Activated CD8-positive, alpha-beta memory T cell treated with anti-CD3 and anti-CD28 coated beads, Interleukin-2, amount 10 ng/mL, durations not matched to agents 7 days and 5 days (primary cell): ENCODE results near the gene PRKG2. TPM values are rescaled to one million over a fixed set of nuclear protein-coding genes. Genes with fewer than 3 reads are reported as not detected.

ENCODE experiments used
- ATAC-seq: fragments of 150-1000 bp; cut with Tn5 transposase; one replicate; pipeline ENCODE4 v1.10.0; 2021; ENCODE audit warnings: moderate library complexity
- CTCF ChIA-PET: fragments of 350-600 bp; sonication (Branson Sonifier 250); formaldehyde crosslinking; loops from one replicate; lab custom pipeline; 2021; ENCODE audit warnings: antibody characterized with exemption; lab: Charles Lee
- DNase-seq: peaks from one replicate; pipeline ENCODE4 v3.0.0-alpha.2; 2020
- H3K27ac Mint-ChIP-seq: one replicate; pipeline ENCODE4 v1.8.0; 2021; ENCODE audit warnings: mild to moderate bottlenecking, mixed read lengths
- H3K27me3 Mint-ChIP-seq: one replicate; pipeline ENCODE4 v1.8.0; 2021; ENCODE audit warnings: mixed read lengths
- H3K36me3 Mint-ChIP-seq: one replicate; pipeline ENCODE4 v1.8.0; 2021; ENCODE audit warnings: mild to moderate bottlenecking, mixed read lengths
- H3K4me1 Mint-ChIP-seq: one replicate; pipeline ENCODE4 v1.8.0; 2021; ENCODE audit warnings: mixed read lengths
- H3K4me3 Mint-ChIP-seq: one replicate; pipeline ENCODE4 v1.8.0; 2021; ENCODE audit warnings: mild to moderate bottlenecking, moderate library complexity, mixed read lengths
- H3K9me3 Mint-ChIP-seq: one replicate; pipeline ENCODE4 v1.8.0; 2022; ENCODE audit warnings: low read depth, mixed read lengths
- total RNA-seq, 2 experiments: library from RNA; stranded (reverse); gene quantifications; one replicate each; pipeline ENCODE4 v1.2.3, GENCODE V29; 2021

Gene PRKG2
- total RNA-seq, 2 experiments from 2014 or later, result 0.58 to 0.63 TPM

DNA sequence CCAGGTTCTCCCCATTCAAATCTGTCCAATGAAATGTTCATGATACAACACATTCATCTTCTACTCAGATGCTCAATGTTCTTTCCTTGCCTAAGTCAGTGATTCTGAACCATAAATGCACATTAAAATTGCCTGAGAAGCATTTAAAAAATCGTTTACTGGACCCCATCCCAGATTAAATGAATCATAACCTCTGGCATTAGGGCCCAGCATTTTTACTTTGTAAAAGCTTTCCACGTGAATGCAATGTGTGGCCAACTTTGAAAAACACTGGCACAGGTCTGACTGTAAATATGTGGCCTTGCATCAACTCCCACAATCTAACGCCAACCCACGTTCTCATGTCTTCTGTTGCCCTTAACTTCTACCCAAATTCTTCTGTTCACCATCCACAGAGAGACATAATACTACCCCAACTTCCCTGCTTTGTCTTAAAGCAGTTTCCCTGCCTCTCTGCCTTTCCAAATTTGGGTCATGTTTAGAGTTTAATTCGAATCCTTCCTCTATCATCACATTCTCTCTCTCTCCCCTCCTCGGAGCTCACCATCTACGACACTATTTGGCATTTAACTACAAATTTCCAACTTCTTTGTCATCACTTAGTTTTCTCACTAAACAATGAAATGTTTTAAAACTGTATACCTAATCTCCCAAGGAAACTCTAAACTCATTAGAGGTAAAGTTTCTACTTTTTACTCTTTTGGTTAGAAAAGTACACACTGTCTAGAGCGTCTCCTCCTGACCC lies 78.7 kb downstream of the PRKG2 start:
- Mint-ChIP-seq H3K4me3 (no peak overlapping the region), H3K36me3 (no peaks in the 10 kb centered on the region), H3K27ac (no peak overlapping the region), H3K9me3 (no peaks in the 10 kb centered on the region), H3K4me1 (peaks cover 2% of the 10 kb centered on the region), H3K27me3 (no peaks in the 10 kb centered on the region)
- CTCF ChIA-PET, result no interaction called here
- DNase-seq (no peak), ATAC-seq (no peak)

GRCh38 chr4:81135501-81135900 lies 79.5 kb downstream of the PRKG2 start:
- Mint-ChIP-seq H3K27me3 (no peaks in the 10 kb centered on the region), H3K4me3 (no peak overlapping the region), H3K9me3 (no peaks in the 10 kb centered on the region), H3K4me1 (peaks cover 2% of the 10 kb centered on the region), H3K36me3 (no peaks in the 10 kb centered on the region), H3K27ac (no peak overlapping the region)
- CTCF ChIA-PET, result no interaction called here
- no peak for ATAC-seq
- DNase-seq, result no peak

GRCh38 chr4:81131563-81131962 lies 83.5 kb downstream of the PRKG2 start:
- Mint-ChIP-seq H3K27ac (no peak overlapping the region), H3K4me3 (no peak overlapping the region), H3K27me3 (peaks cover 2% of the 10 kb centered on the region), H3K4me1 (peaks cover 2% of the 10 kb centered on the region), H3K36me3 (no peaks in the 10 kb centered on the region), H3K9me3 (no peaks in the 10 kb centered on the region)
- DNase-seq (no peak), ATAC-seq (no peak)
- CTCF ChIA-PET, result no interaction called here

GRCh38 chr4:81131066-81131465 lies 84.0 kb downstream of the PRKG2 start:
- no peaks in the 10 kb centered on the region for H3K36me3 Mint-ChIP-seq
- H3K9me3 Mint-ChIP-seq, result no peaks in the 10 kb centered on the region
- no peak for ATAC-seq
- H3K4me1 Mint-ChIP-seq, result peaks cover 2% of the 10 kb centered on the region
- peaks cover 2% of the 10 kb centered on the region for H3K27me3 Mint-ChIP-seq
- CTCF ChIA-PET, result no interaction called here
- no peak overlapping the region for H3K27ac Mint-ChIP-seq
- no peak overlapping the region for H3K4me3 Mint-ChIP-seq
- no peak for DNase-seq

DNA sequence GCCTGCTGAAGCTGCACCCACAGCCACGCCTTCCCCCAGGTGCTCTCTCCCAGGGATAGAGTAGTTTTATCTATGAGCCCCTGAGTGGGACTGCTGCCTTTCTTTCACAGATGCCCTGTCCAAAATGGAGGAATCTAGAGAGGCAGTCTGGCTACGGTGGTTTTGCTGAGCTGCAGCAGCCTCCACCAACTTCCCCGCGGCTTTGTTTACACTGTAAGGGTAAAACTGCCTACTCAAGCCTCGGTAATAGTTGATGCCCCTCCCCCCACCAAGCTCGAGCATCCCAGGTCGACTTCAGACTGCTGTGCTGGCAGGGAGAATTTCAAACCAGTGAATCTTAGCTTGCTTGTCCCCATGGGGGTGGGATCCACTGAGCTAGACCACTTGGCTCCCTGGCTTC lies 84.5 kb downstream of the PRKG2 start:
- DNase-seq, result no peak
- CTCF ChIA-PET, result no interaction called here
- peaks cover 2% of the 10 kb centered on the region for H3K27me3 Mint-ChIP-seq
- H3K36me3 Mint-ChIP-seq, result no peaks in the 10 kb centered on the region
- no peak overlapping the region for H3K4me3 Mint-ChIP-seq
- no peak overlapping the region for H3K27ac Mint-ChIP-seq
- no peaks in the 10 kb centered on the region for H3K9me3 Mint-ChIP-seq
- H3K4me1 Mint-ChIP-seq, result peaks cover under 1% of the 10 kb centered on the region
- ATAC-seq, result no peak

DNA sequence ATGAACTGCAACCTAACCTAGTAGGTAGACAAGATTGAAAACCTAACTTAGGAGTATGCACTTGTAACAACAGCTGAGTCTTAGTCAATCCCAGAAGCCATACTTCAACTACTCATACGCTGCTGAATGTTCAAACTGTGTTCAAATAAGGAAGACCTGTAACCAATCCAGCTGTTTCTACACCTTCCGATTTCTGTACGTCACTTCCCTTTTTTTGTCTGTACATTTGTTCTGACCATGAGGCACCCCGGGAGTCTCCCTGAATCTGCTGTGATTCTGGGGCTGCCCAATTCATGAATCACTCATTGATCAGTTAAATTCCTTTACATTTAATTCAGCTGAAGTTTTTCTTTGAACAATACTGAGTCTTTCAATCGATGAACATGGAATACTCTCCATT lies 95.0 kb downstream of the PRKG2 start:
- H3K4me1 Mint-ChIP-seq, result no peaks in the 10 kb centered on the region
- H3K36me3 Mint-ChIP-seq, result no peaks in the 10 kb centered on the region
- CTCF ChIA-PET, result no interaction called here
- H3K27me3 Mint-ChIP-seq, result no peaks in the 10 kb centered on the region
- H3K9me3 Mint-ChIP-seq, result no peaks in the 10 kb centered on the region
- ATAC-seq (no peak), DNase-seq (no peak)
- H3K27ac Mint-ChIP-seq, result no peak overlapping the region
- H3K4me3 Mint-ChIP-seq, result no peak overlapping the region

- CTCF ChIA-PET, result no interaction called here
- no peaks in the 10 kb centered on the region for H3K9me3 Mint-ChIP-seq
- H3K4me3 Mint-ChIP-seq, result no peak overlapping the region
- no peaks in the 10 kb centered on the region for H3K36me3 Mint-ChIP-seq
- DNase-seq, result no peak
- no peak for ATAC-seq
- no peak overlapping the region for H3K27ac Mint-ChIP-seq
- peaks cover 9% of the 10 kb centered on the region for H3K4me1 Mint-ChIP-seq
- H3K27me3 Mint-ChIP-seq, result no peaks in the 10 kb centered on the region
Measured at GRCh38 chr4:81118086-81118485, 96.9 kb downstream of the PRKG2 start.

DNA sequence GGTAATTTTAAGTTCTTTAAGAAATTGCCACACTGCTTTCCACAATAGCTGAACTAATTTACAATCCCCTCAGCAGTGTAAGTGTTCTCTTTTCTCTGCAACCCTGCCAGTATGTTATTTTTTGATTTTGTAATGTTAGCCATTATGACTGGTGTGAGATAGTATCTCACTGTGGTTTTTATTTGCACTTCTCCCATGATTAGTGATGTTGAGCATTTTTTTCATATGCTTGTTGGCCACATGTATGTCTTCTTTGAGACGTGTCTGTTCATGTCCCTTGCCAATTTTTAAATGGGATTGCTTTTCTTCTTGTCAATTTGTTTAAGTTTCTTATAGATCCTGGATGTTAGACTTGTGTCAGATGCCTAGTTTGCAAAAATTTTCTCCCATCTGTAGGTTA lies 98.5 kb downstream of the PRKG2 start:
- H3K27ac Mint-ChIP-seq, result no peak overlapping the region

DNA sequence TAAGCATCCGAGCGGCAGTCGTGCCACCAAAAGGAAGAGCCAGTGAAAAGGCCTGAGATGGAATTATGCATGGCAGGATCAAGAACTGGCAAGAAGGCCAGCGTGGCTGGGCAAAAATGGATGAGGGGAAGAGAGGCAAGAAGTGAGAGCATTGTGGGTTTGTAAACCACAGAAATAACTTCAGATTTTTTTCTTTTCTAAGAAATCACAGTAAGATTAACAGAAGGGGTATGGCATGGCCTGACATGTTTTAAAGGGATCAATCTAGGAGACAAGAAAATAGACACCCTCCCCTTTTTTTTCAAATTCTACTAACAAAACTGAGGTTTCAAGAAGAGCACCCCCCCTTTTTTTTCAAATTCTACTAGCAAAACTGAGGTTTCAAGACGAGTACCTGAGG lies 102.0 kb downstream of the PRKG2 start:
- no peak for DNase-seq
- peaks cover 14% of the 10 kb centered on the region for H3K4me1 Mint-ChIP-seq
- H3K27ac Mint-ChIP-seq, result no peak overlapping the region
- H3K4me3 Mint-ChIP-seq, result no peak overlapping the region
- no peak for ATAC-seq
- H3K27me3 Mint-ChIP-seq, result no peaks in the 10 kb centered on the region
- H3K36me3 Mint-ChIP-seq, result no peaks in the 10 kb centered on the region
- H3K9me3 Mint-ChIP-seq, result no peaks in the 10 kb centered on the region
- CTCF ChIA-PET, result interaction anchor here (1.2 kb wide), 1 partner anchor 43 kb away, joined by 3 read pairs; no protein-coding TSS in a partner anchor

More for the DNA sequence above, 98.5 kb downstream of the PRKG2 start:
- H3K4me3 Mint-ChIP-seq, result no peak overlapping the region
- no peaks in the 10 kb centered on the region for H3K27me3 Mint-ChIP-seq
- no peaks in the 10 kb centered on the region for H3K36me3 Mint-ChIP-seq
- CTCF ChIA-PET, result no interaction called here
- ATAC-seq, result no peak
- H3K9me3 Mint-ChIP-seq, result no peaks in the 10 kb centered on the region
- H3K4me1 Mint-ChIP-seq, result peaks cover 14% of the 10 kb centered on the region
- DNase-seq, result no peak

GRCh38 chr4:81109356-81109755 lies 105.7 kb downstream of the PRKG2 start:
- Mint-ChIP-seq H3K27me3 (no peaks in the 10 kb centered on the region), H3K36me3 (no peaks in the 10 kb centered on the region), H3K4me1 (peaks cover 14% of the 10 kb centered on the region), H3K27ac (no peak overlapping the region), H3K4me3 (no peak overlapping the region), H3K9me3 (no peaks in the 10 kb centered on the region)
- CTCF ChIA-PET, result no interaction called here
- ATAC-seq (no peak), DNase-seq (no peak)

DNA sequence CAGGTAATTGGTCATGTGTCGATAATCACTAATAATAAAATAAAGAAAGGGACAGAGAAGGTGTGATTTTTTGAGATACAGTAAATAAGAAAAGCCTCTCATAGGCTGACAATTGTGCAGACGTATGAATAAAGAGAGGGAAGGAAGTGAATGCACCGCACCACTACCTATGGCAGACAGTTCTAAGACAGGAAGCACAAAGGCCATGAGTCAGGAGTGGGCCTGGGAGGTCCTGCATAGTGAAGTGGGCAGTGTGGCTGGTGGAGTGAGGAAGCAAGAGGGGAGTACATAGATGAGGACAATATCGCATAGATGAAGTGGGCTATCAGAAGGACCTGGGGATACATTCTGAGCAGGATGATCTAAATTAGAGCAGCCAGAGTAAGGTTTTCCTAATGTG lies 108.9 kb downstream of the PRKG2 start:
- Mint-ChIP-seq H3K4me3 (no peak overlapping the region), H3K27ac (no peak overlapping the region), H3K36me3 (no peaks in the 10 kb centered on the region), H3K4me1 (no peaks in the 10 kb centered on the region), H3K27me3 (no peaks in the 10 kb centered on the region), H3K9me3 (no peaks in the 10 kb centered on the region)
- ATAC-seq (no peak), DNase-seq (no peak)
- CTCF ChIA-PET, result no interaction called here

- no peaks in the 10 kb centered on the region for H3K4me1 Mint-ChIP-seq
- H3K9me3 Mint-ChIP-seq, result no peaks in the 10 kb centered on the region
- CTCF ChIA-PET, result interaction anchor here (0.7 kb wide), 1 partner anchor 158 kb away, joined by 3 read pairs; no protein-coding TSS in a partner anchor
- H3K27me3 Mint-ChIP-seq, result no peaks in the 10 kb centered on the region
- ATAC-seq (no peak), DNase-seq (no peak)
- H3K36me3 Mint-ChIP-seq, result no peaks in the 10 kb centered on the region
- H3K27ac Mint-ChIP-seq, result no peak overlapping the region
- no peak overlapping the region for H3K4me3 Mint-ChIP-seq
Measured at GRCh38 chr4:81102107-81102506, 112.9 kb downstream of the PRKG2 start.

DNA sequence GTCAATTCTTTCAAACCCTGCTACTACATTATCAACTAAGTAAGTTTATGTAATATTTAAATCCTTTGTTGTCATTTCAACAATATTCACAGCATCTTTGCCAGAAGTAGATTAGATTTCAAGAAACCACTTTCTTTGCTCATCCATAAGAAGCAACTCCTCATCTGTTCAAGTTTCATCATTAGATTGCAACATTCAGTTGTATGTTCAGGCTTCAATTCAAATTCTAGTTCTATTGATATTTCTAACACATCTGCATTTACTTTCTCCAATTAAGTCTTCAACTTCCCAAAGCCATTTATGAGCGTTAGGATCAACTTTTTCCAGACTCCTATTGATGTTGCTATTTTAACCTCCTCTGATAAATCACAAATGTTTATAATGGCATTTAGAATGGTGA lies 118.5 kb downstream of the PRKG2 start:
- CTCF ChIA-PET, result no interaction called here
- H3K27ac Mint-ChIP-seq, result no peak overlapping the region
- H3K4me1 Mint-ChIP-seq, result no peaks in the 10 kb centered on the region
- ATAC-seq, result no peak
- H3K27me3 Mint-ChIP-seq, result no peaks in the 10 kb centered on the region
- H3K36me3 Mint-ChIP-seq, result no peaks in the 10 kb centered on the region
- DNase-seq, result no peak
- H3K9me3 Mint-ChIP-seq, result no peaks in the 10 kb centered on the region
- no peak overlapping the region for H3K4me3 Mint-ChIP-seq

DNA sequence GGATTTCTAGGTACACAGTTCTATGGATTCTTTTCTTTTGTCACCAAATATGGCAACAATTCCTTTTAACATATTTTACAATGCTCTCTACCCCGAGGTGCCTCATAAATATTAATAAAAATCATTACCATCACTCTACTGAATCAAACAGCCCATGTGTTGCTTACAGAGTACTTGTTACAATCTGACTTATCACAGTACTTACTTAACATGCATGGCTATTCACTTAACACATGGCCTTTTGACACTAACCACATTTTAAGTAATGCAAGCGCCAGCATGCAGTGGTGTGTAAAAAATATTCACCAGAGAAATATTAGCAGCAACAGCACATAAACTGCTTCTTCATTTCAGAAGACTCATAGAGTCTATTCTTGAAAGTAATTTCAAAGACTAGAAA lies 119.6 kb downstream of the PRKG2 start:
- no peak overlapping the region for H3K4me3 Mint-ChIP-seq
- DNase-seq (no peak), ATAC-seq (no peak)
- H3K36me3 Mint-ChIP-seq, result no peaks in the 10 kb centered on the region
- CTCF ChIA-PET, result no interaction called here
- H3K27ac Mint-ChIP-seq, result no peak overlapping the region
- no peaks in the 10 kb centered on the region for H3K27me3 Mint-ChIP-seq
- no peaks in the 10 kb centered on the region for H3K4me1 Mint-ChIP-seq
- no peaks in the 10 kb centered on the region for H3K9me3 Mint-ChIP-seq
